H9 (cell line): ENCODE measurements around the gene PTCH1. TPM values are rescaled to one million over a fixed set of nuclear protein-coding genes. Genes with fewer than 3 reads are reported as not detected.

Source experiments
- DNase-seq: peaks from one replicate; pipeline ENCODE4 v3.0.0-alpha.2; 2017
- H2AFZ ChIP-seq: one replicate; pipeline ENCODE4 v1.6.1; 2013; ENCODE audit warnings: mild to moderate bottlenecking, low read length, control low read depth, moderate library complexity
- H2AK5ac ChIP-seq: 2 replicates; pipeline ENCODE4 v1.6.1; 2013; ENCODE audit warnings: low read length, control low read depth, mixed read lengths; ENCODE audit not compliant: insufficient read length
- H2BK120ac ChIP-seq: one replicate; pipeline ENCODE4 v1.6.1; 2013; ENCODE audit warnings: low read depth, mild to moderate bottlenecking, low read length, control low read depth, inconsistent platforms; ENCODE audit not compliant: poor library complexity, severe bottlenecking
- H2BK12ac ChIP-seq: 2 replicates; pipeline ENCODE4 v1.6.1; 2013; ENCODE audit warnings: low read length, control low read depth, mixed read lengths, low read depth; ENCODE audit not compliant: insufficient read length
- H2BK15ac ChIP-seq: 2 replicates; pipeline ENCODE4 v1.6.1; 2013; ENCODE audit warnings: low read depth, low read length, control low read depth
- H2BK20ac ChIP-seq: one replicate; pipeline ENCODE4 v1.6.1; 2013; ENCODE audit warnings: low read depth, mild to moderate bottlenecking, low read length, control low read depth, inconsistent platforms; ENCODE audit not compliant: poor library complexity, severe bottlenecking
- H2BK5ac ChIP-seq: 2 replicates; pipeline ENCODE4 v1.6.1; 2013; ENCODE audit warnings: low read length, control low read depth, mixed read lengths; ENCODE audit not compliant: insufficient read length
- H3K14ac ChIP-seq: 2 replicates; pipeline ENCODE4 v1.6.1; 2013; ENCODE audit warnings: low read length, control low read depth; ENCODE audit not compliant: insufficient read depth
- H3K18ac ChIP-seq: 2 replicates; pipeline ENCODE4 v1.6.1; 2013; ENCODE audit warnings: low read depth, mild to moderate bottlenecking, mixed read lengths, low read length, control low read depth; ENCODE audit not compliant: insufficient read length
- H3K23ac ChIP-seq: 2 replicates; pipeline ENCODE4 v1.6.1; 2013; ENCODE audit warnings: low read length, control low read depth, mixed read lengths, low read depth; ENCODE audit not compliant: insufficient read length
- H3K23me2 ChIP-seq: 2 replicates; pipeline ENCODE4 v1.6.1; 2013; ENCODE audit warnings: low read depth, mild to moderate bottlenecking, mixed read lengths, low read length, control low read depth; ENCODE audit not compliant: insufficient read length, poor library complexity, severe bottlenecking
- H3K27ac ChIP-seq: 2 replicates; pipeline ENCODE4 v1.5.1; 2013; ENCODE audit warnings: low read length, control low read depth, mixed read lengths, low read depth; ENCODE audit not compliant: insufficient read length
- H3K27me3 ChIP-seq: 2 replicates; pipeline ENCODE4 v1.6.1; 2013; ENCODE audit warnings: low read length, control low read depth, inconsistent platforms; ENCODE audit not compliant: insufficient read depth
- H3K4ac ChIP-seq: 2 replicates; pipeline ENCODE4 v1.6.1; 2013; ENCODE audit warnings: low read depth, mild to moderate bottlenecking, control low read depth, inconsistent platforms, low read length, moderate library complexity
- H3K4me1 ChIP-seq: 2 replicates; pipeline ENCODE4 v1.6.1; 2013; ENCODE audit warnings: low read length, control low read depth, inconsistent platforms; ENCODE audit not compliant: insufficient read depth
- H3K4me2 ChIP-seq: 2 replicates; pipeline ENCODE4 v1.6.1; 2013; ENCODE audit warnings: low read length, control low read depth, mixed read lengths; ENCODE audit not compliant: insufficient read length, insufficient read depth
- H3K56ac ChIP-seq: 2 replicates; pipeline ENCODE4 v1.6.1; 2013; ENCODE audit warnings: low read depth, mild to moderate bottlenecking, mixed read lengths, low read length, control low read depth; ENCODE audit not compliant: insufficient read length
- H3K79me1 ChIP-seq: 2 replicates; pipeline ENCODE4 v1.6.1; 2013; ENCODE audit warnings: low read depth, mild to moderate bottlenecking, moderate library complexity, low read length, control low read depth, inconsistent platforms; ENCODE audit not compliant: insufficient read depth, poor library complexity, severe bottlenecking
- H3K79me2 ChIP-seq: 2 replicates; pipeline ENCODE4 v1.6.1; 2013; ENCODE audit warnings: low read length, control low read depth, inconsistent platforms; ENCODE audit not compliant: insufficient read depth
- H3K9ac ChIP-seq: 2 replicates; pipeline ENCODE4 v1.6.1; 2013; ENCODE audit warnings: low read length, control low read depth, mixed read lengths; ENCODE audit not compliant: insufficient read length; ENCODE audit errors: extremely low read depth
- H3K9me3 ChIP-seq: one replicate; pipeline ENCODE4 v1.6.1; 2013; ENCODE audit warnings: low read depth, low read length, inconsistent platforms; ENCODE audit not compliant: control insufficient read depth
- H3T11ph ChIP-seq: one replicate; pipeline ENCODE4 v1.6.1; 2013; ENCODE audit warnings: mild to moderate bottlenecking, low read length, control low read depth, inconsistent platforms
- H4K20me1 ChIP-seq: one replicate; pipeline ENCODE4 v1.6.1; 2013; ENCODE audit not compliant: control insufficient read depth, insufficient read length, insufficient read depth
- H4K5ac ChIP-seq: 2 replicates; pipeline ENCODE4 v1.6.1; 2013; ENCODE audit warnings: low read depth, mild to moderate bottlenecking, mixed read lengths, low read length, control low read depth; ENCODE audit not compliant: insufficient read length
- H4K8ac ChIP-seq: replicated peaks from 2 replicates; pipeline ENCODE4 v1.6.1; 2013; ENCODE audit warnings: low read length, control low read depth, mixed read lengths, low read depth; ENCODE audit not compliant: insufficient read length
- H4K91ac ChIP-seq: 2 replicates; pipeline ENCODE4 v1.6.1; 2013; ENCODE audit warnings: low read depth, mild to moderate bottlenecking, moderate library complexity, mixed read lengths, low read length, control low read depth; ENCODE audit not compliant: insufficient read length
- H3K27ac Mint-ChIP-seq, 3 experiments: 2 replicates in 2 of 3; 3 replicates in 1 of 3; pipeline ENCODE4 v1.8.0; 2020 to 2021; ENCODE audit warnings: mixed read lengths in 3 of 3, mild to moderate bottlenecking in 1 of 3, moderate library complexity in 1 of 3
- H3K27me3 Mint-ChIP-seq: 2 replicates; pipeline ENCODE4 v1.8.0; 2021; ENCODE audit warnings: low read depth, mild to moderate bottlenecking, moderate library complexity, mixed read lengths
- H3K36me3 Mint-ChIP-seq, 3 experiments: 2 replicates in 2 of 3; 3 replicates in 1 of 3; pipeline ENCODE4 v1.8.0; 2020 to 2021; ENCODE audit warnings: low read depth in 3 of 3, mixed read lengths in 3 of 3; ENCODE audit not compliant: insufficient read depth in 1 of 3
- H3K4me1 Mint-ChIP-seq, 2 experiments: 2 replicates each; pipeline ENCODE4 v1.8.0; 2020; ENCODE audit warnings: mixed read lengths in 2 of 2
- H3K4me3 Mint-ChIP-seq, 2 experiments: 2 replicates in 1 of 2; 3 replicates in 1 of 2; pipeline ENCODE4 v1.8.0; 2020 to 2021; ENCODE audit warnings: mild to moderate bottlenecking in 2 of 2, mixed read lengths in 2 of 2, moderate library complexity in 1 of 2
- H3K9me3 Mint-ChIP-seq, 2 experiments: 2 replicates in 1 of 2; 3 replicates in 1 of 2; pipeline ENCODE4 v1.8.0; 2020; ENCODE audit warnings: mild to moderate bottlenecking in 2 of 2, mixed read lengths in 2 of 2, moderate library complexity in 1 of 2
- CTCF ChIP-seq: fragments of 200-600 bp; sonication (generic); conservative IDR thresholded peaks from 3 replicates; pipeline ENCODE4 v1.8.0; 2021; ENCODE audit warnings: antibody characterized with exemption, mild to moderate bottlenecking
- WGBS: extraction: QIAGEN DNeasy Blood & Tissue Kit; methylation state at CpG from one replicate; pipeline ENCODE4 v1.1.7; 2013; ENCODE audit warnings: missing lambda C conversion rate, low lambda C conversion rate, mixed read lengths; ENCODE audit not compliant: insufficient read length; ENCODE audit errors: extremely low coverage; 5-methylcytosine and 5-hydroxymethylcytosine counted together
- total RNA-seq: library from RNA; stranded (reverse); gene quantifications from 2 replicates; pipeline ENCODE4 v1.2.1, GENCODE V29; 2021

The PTCH1 gene
- total RNA-seq, 1 experiment from 2014 or later: 9.1 TPM

- no peak overlapping the region for H2AFZ ChIP-seq
- H2BK15ac ChIP-seq: no peak overlapping the region
- no peak overlapping the region for H3K4me3 Mint-ChIP-seq
- no peak overlapping the region for H3K4me2 ChIP-seq
- H3K18ac ChIP-seq: no peak overlapping the region
- no peak for TF ChIP-seq CTCF
- H4K5ac ChIP-seq: no peak overlapping the region
- no peak overlapping the region for H3K23ac ChIP-seq
- no peak overlapping the region for H3K27ac ChIP-seq
- H3K36me3 Mint-ChIP-seq: peaks cover 16 to 39% (median 29%) of the 10 kb centered on the region in 3 experiments; a peak in 6 of 7 replicates
- no peaks in the 10 kb centered on the region for H4K20me1 ChIP-seq
- H4K91ac ChIP-seq: no peak overlapping the region
- no CpG with 5 or more reads among the region's 5 CpGs for WGBS
- no peak for DNase-seq
- H3K9me3 Mint-ChIP-seq: no peaks in the 10 kb centered on the region
- H3K27me3 ChIP-seq: no peaks in the 10 kb centered on the region
- H3K4me1 Mint-ChIP-seq: peaks cover 42 to 48% of the 10 kb centered on the region in 2 experiments
- H2BK120ac ChIP-seq: no peak overlapping the region
- H3T11ph ChIP-seq: no peak overlapping the region
- H4K8ac ChIP-seq: no peak overlapping the region
- H2AK5ac ChIP-seq: no peak overlapping the region
- no peak overlapping the region for H3K14ac ChIP-seq
- no peak overlapping the region for H2BK12ac ChIP-seq
- H3K79me1 ChIP-seq: no peaks in the 10 kb centered on the region
- no peak overlapping the region for H3K4ac ChIP-seq
- no peak overlapping the region for H2BK5ac ChIP-seq
- no peak overlapping the region for H3K9ac ChIP-seq
- peaks cover 70% of the 10 kb centered on the region for H3K27me3 Mint-ChIP-seq
- H3K4me1 ChIP-seq: peaks cover 5% of the 10 kb centered on the region; the same call in 1 of the 2 replicates
- H3K23me2 ChIP-seq: no peaks in the 10 kb centered on the region
- H3K56ac ChIP-seq: no peak overlapping the region
- H3K79me2 ChIP-seq: no peaks in the 10 kb centered on the region
- no peak overlapping the region for H3K27ac Mint-ChIP-seq
- no peak overlapping the region for H2BK20ac ChIP-seq
- no peaks in the 10 kb centered on the region for H3K9me3 ChIP-seq
Measured at GRCh38 chr9:95446259-95446658, 70.5 kb downstream of the PTCH1 start.
